ENCODE measurements around the gene ITSN1.

ITSN1 gene

GRCh38 chr21:33800753-33801423 lies 158.6 kb downstream of the ITSN1 start:
- no peak for TF ChIP-seq CTCF (IDR thresholded peaks at IDR 0.05; ENCODE audit: insufficient read depth, low read length, poor library complexity, severe bottlenecking)
- H3K4me3 ChIP-seq (replicated peaks; ENCODE audit: low read depth, low read length) = no peak overlapping the region
- H3K27me3 ChIP-seq (replicated peaks; ENCODE audit: control insufficient read depth, insufficient read depth, low read length) = no peaks in the 10 kb centered on the region
- DNase-seq (ENCODE audit: extremely low read depth, insufficient read length) = no peak
- no peaks in the 10 kb centered on the region for H3K36me3 ChIP-seq (ENCODE audit: control insufficient read depth, insufficient read depth, low read length)

- TF ChIP-seq CTCF (IDR thresholded peaks at IDR 0.05; ENCODE audit: insufficient read depth, low read length, poor library complexity, severe bottlenecking) = no peak
- Histone ChIP-seq H3K36me3 (ENCODE audit: control insufficient read depth, insufficient read depth, low read length) (no peaks in the 10 kb centered on the region), H3K4me3 (replicated peaks; ENCODE audit: low read depth, low read length) (no peak overlapping the region), H3K27me3 (replicated peaks; ENCODE audit: control insufficient read depth, insufficient read depth, low read length) (no peaks in the 10 kb centered on the region)
- no peak for DNase-seq (ENCODE audit: extremely low read depth, insufficient read length)
Measured at GRCh38 chr21:33801424-33802405, 159.4 kb downstream of the ITSN1 start.

- DNase-seq (ENCODE audit: extremely low read depth, insufficient read length) = no peak
- no peak for TF ChIP-seq CTCF (IDR thresholded peaks at IDR 0.05; ENCODE audit: insufficient read depth, low read length, poor library complexity, severe bottlenecking)
- no peaks in the 10 kb centered on the region for H3K27me3 ChIP-seq (replicated peaks; ENCODE audit: control insufficient read depth, insufficient read depth, low read length)
- no peak overlapping the region for H3K4me3 ChIP-seq (replicated peaks; ENCODE audit: low read depth, low read length)
- no peaks in the 10 kb centered on the region for H3K36me3 ChIP-seq (ENCODE audit: control insufficient read depth, insufficient read depth, low read length)
Measured at GRCh38 chr21:33802481-33802880, 160.2 kb downstream of the ITSN1 start.

GRCh38 chr21:33808715-33809367 lies 166.5 kb downstream of the ITSN1 start:
- Histone ChIP-seq H3K36me3 (ENCODE audit: control insufficient read depth, insufficient read depth, low read length) (no peaks in the 10 kb centered on the region), H3K4me3 (replicated peaks; ENCODE audit: low read depth, low read length) (no peak overlapping the region), H3K27me3 (replicated peaks; ENCODE audit: control insufficient read depth, insufficient read depth, low read length) (no peaks in the 10 kb centered on the region)
- TF ChIP-seq CTCF (IDR thresholded peaks at IDR 0.05; ENCODE audit: insufficient read depth, low read length, poor library complexity, severe bottlenecking) = no peak
- no peak for DNase-seq (ENCODE audit: extremely low read depth, insufficient read length)

GRCh38 chr21:33810766-33811165 lies 168.5 kb downstream of the ITSN1 start:
- Histone ChIP-seq H3K36me3 (ENCODE audit: control insufficient read depth, insufficient read depth, low read length) (no peaks in the 10 kb centered on the region), H3K4me3 (replicated peaks; ENCODE audit: low read depth, low read length) (no peak overlapping the region), H3K27me3 (replicated peaks; ENCODE audit: control insufficient read depth, insufficient read depth, low read length) (no peaks in the 10 kb centered on the region)
- DNase-seq (ENCODE audit: extremely low read depth, insufficient read length) = no peak
- TF ChIP-seq CTCF (IDR thresholded peaks at IDR 0.05; ENCODE audit: insufficient read depth, low read length, poor library complexity, severe bottlenecking) = no peak

Measured in GM06990 (cell line).